Skin of body (tissue), 2 donors: ENCODE results near the gene SYNGR3. TPM values are rescaled to one million over a fixed set of nuclear protein-coding genes. Genes with fewer than 3 reads are reported as not detected.
"Not testable (repeated sequence)": the region's sequence is repeated elsewhere in the genome, so short reads cannot be mapped to it uniquely, and the experiment has no call there.

Experiments
- DNase-seq: peaks from one replicate; lab custom pipeline; 2025; lab: John Stamatoyannopoulos, UW
- total RNA-seq: library from RNA; depleted of rRNA; stranded (reverse); fragments of >200 nt; gene quantifications from one replicate; pipeline ENCODE4 v1.2.3, GENCODE V29; 2014

The SYNGR3 gene
- total RNA-seq, 1 donor from 2014 or later, result 0.69 TPM

- no peak for DNase-seq
These were observed 18.3 kb downstream of the SYNGR3 start for GRCh38 chr16:2008009-2008526.

- no peak for DNase-seq
These were observed 18.9 kb downstream of the SYNGR3 start for GRCh38 chr16:2008631-2009163.

- no peak for DNase-seq
These were observed 19.5 kb downstream of the SYNGR3 start for GRCh38 chr16:2009164-2009711.

GRCh38 chr16:2009791-2010510 lies 20.2 kb downstream of the SYNGR3 start, which contains the start of gene ZNF598:
Gene ZNF598 (minus strand): TSS chr16:2009821.
- peak; percentile 43 for DNase-seq

- not testable (repeated sequence) for DNase-seq
These were observed 22.0 kb downstream of the SYNGR3 start for GRCh38 chr16:2011726-2012125.

GRCh38 chr16:2013527-2013926 lies 23.8 kb downstream of the SYNGR3 start:
- no peak for DNase-seq

GRCh38 chr16:2015117-2015946 lies 25.6 kb downstream of the SYNGR3 start:
- no peak for DNase-seq

GRCh38 chr16:2015947-2016208 lies 26.1 kb downstream of the SYNGR3 start:
- no peak for DNase-seq

- no peak for DNase-seq
These were observed 26.7 kb downstream of the SYNGR3 start for GRCh38 chr16:2016407-2016922.

GRCh38 chr16:2019518-2019920 lies 29.7 kb downstream of the SYNGR3 start, which contains the start of gene NPW:
Gene NPW (plus strand): TSS chr16:2019785.
- DNase-seq, result no peak

- no peak for DNase-seq
These were observed 30.4 kb downstream of the SYNGR3 start for GRCh38 chr16:2019921-2020831.

- DNase-seq, result no peak
These were observed 32.9 kb downstream of the SYNGR3 start for GRCh38 chr16:2022723-2023091.

- DNase-seq, result peak; percentile 92
These were observed 33.6 kb downstream of the SYNGR3 start for GRCh38 chr16:2023092-2024031.

GRCh38 chr16:2024032-2024420 lies 34.3 kb downstream of the SYNGR3 start:
- DNase-seq, result no peak

GRCh38 chr16:2025251-2025650 lies 35.5 kb downstream of the SYNGR3 start:
- DNase-seq, result no peak

GRCh38 chr16:2025878-2026460 lies 36.2 kb downstream of the SYNGR3 start:
- DNase-seq, result no peak

- no peak for DNase-seq
These were observed 36.8 kb downstream of the SYNGR3 start, which contains the start of gene NHERF2 for GRCh38 chr16:2026461-2027023. Gene NHERF2 (plus strand): TSS chr16:2026902. CDS start chr16:2027006, 104 bp downstream.
